H7 (cell line): Measurements from ENCODE around the gene CSRP1. TPM values are rescaled to one million over a fixed set of nuclear protein-coding genes. Genes with fewer than 3 reads are reported as not detected.

ENCODE experiments used
- DNase-seq: peaks from one replicate; pipeline ENCODE4 v3.0.0; 2012
- H3K27me3 ChIP-seq: 2 replicates; pipeline ENCODE4 v1.6.0; 2011; ENCODE audit warnings: mild to moderate bottlenecking, low read length; ENCODE audit not compliant: control insufficient read depth, insufficient read depth
- H3K36me3 ChIP-seq: replicated peaks from 2 replicates; pipeline ENCODE4 v1.5.1; 2011; ENCODE audit warnings: low read length; ENCODE audit not compliant: control insufficient read depth, insufficient read depth
- H3K4me3 ChIP-seq: 2 replicates; pipeline ENCODE4 v1.5.1; 2011; ENCODE audit warnings: low read depth, mild to moderate bottlenecking, control low read depth, low read length, moderate library complexity; ENCODE audit not compliant: insufficient read depth
- total RNA-seq: library from RNA; depleted of rRNA; stranded (reverse); fragments of >200 nt; shearing (Covaris generic); gene quantifications from 2 replicates; pipeline ENCODE4 v1.2.3, GENCODE V29; 2014

Gene CSRP1
- total RNA-seq, 1 experiment from 2014 or later: 0.73 TPM

DNA sequence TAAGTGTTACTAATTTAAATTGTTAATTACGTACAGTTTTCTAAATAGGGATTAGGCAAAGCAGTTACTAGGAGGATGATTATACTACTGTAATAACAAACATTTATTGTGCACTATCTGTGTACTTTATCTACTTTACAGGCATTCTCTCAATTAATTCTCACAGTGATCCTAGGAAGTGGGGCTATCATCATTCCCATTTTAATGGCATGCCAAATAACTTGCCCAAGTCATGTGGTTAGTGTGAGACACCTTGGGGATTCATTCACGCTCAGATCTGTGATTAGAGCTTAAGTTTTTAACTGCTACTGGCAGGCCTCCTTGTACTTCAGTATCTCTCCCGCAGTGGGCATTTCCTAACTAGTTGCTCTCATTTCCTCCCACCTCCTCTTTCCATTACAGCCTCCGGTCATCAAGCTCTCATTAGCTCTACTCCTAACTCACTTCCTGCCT lies 49.4 kb downstream of the CSRP1 start:
- H3K27me3 ChIP-seq: no peaks in the 10 kb centered on the region; the same call in 1 of the 2 replicates
- no peak for DNase-seq
- H3K36me3 ChIP-seq: no peaks in the 10 kb centered on the region
- no peak overlapping the region for H3K4me3 ChIP-seq

DNA sequence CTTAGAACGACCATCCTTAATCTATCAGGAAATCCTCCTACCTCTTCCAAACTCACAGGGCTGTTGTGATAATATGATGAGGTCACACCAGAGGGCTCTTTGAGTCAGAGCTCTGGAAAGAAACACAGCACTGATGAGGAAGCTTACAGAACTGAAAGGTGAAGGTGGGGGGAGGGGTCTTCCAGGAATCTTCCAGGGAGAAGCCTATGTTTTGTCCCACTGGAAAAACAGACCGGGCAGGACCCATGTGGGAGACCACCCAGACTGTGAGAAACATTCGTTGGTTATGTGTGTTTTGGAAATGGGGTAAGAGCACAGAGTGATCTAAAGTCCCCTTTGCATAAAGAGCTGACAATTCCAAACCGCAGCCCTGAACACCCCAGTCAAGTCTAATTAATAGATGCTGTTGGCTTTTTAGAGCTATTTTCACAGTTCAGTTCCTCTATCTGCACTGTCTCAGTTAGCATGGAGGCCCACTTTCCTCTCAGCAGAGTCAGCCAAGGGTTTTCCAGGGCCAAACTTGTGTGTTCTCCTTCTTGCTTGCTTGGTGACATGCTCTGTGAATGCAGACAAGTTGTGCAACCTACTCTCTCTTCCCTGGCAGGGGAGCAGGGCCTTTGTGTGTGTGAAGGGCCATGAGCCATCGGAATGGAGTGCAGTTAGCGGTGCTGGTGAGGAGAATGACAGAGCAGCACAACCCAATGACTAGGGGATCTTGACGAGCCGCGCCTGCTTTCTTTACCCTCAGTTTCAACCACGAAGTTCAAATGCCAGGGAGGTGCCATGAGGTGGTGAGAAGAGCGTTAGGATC lies 50.2 kb downstream of the CSRP1 start:
- no peak overlapping the region for H3K4me3 ChIP-seq
- no peak for DNase-seq
- no peaks in the 10 kb centered on the region for H3K36me3 ChIP-seq
- no peaks in the 10 kb centered on the region; the same call in 1 of the 2 replicates for H3K27me3 ChIP-seq

DNA sequence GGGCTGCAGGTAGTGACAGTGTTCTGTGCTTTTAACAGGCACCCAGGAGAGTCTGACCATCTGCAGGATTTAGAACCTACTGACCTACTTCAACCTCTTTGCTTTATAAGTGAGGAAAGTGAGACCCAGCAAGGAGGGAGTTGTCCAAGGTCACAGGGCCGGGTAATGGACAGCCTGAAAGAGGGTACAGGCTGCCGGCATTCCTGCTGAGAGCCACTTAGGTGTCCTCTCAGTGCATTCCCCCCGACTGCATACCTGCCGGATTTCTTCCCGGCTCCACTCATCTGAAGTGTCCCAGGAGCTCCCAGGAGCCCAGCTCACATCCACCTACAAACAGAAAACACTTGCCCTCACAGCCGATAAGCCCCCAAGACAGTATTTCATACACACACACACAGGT lies 51.8 kb downstream of the CSRP1 start:
- no peaks in the 10 kb centered on the region; the same call in 1 of the 2 replicates for H3K27me3 ChIP-seq
- DNase-seq: no peak
- H3K4me3 ChIP-seq: no peak overlapping the region
- H3K36me3 ChIP-seq: no peaks in the 10 kb centered on the region

DNA sequence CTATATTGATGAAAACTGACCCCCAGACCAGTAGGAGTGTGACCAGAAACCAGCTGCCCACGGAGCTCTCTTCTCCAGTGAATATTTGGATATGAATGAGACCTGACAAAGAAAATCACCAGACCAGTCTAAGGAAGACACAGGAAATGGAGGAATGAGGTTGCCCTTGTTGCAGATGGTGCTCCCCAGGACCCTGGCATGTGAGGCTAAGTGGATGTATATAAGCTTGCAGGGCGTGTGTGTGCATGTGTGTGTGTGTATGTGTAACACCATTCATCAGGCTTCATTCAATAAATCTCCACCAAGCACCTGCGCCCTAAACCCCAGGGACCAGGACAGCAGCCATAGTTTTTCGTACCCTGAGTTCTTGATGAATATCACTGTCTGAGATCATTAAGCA lies 52.3 kb downstream of the CSRP1 start:
- H3K27me3 ChIP-seq: no peaks in the 10 kb centered on the region; the same call in 1 of the 2 replicates
- DNase-seq: no peak
- H3K4me3 ChIP-seq: no peak overlapping the region
- H3K36me3 ChIP-seq: no peaks in the 10 kb centered on the region

DNA sequence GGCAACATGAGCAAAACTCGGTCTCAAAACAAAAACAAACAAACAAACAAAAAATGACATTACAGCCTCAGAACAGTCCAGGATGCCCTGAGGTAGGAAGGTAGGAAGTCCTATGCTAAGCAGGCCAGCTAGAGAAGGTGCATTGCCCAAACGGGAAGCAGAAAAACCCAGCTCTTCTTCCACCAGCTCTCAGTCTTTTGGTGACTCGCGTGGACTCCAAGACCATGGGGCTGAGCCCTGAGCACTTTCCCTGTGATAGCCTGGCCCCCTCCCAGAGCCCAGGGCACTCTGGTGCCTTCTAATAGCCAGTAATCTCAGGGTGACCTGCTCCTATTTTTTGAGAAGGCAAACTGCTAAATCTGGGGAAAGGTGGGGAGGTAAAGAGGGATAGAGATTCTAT lies 54.1 kb downstream of the CSRP1 start:
- Histone ChIP-seq H3K4me3 (no peak overlapping the region), H3K36me3 (no peaks in the 10 kb centered on the region), H3K27me3 (no peaks in the 10 kb centered on the region; the same call in 1 of the 2 replicates)
- DNase-seq: no peak

DNA sequence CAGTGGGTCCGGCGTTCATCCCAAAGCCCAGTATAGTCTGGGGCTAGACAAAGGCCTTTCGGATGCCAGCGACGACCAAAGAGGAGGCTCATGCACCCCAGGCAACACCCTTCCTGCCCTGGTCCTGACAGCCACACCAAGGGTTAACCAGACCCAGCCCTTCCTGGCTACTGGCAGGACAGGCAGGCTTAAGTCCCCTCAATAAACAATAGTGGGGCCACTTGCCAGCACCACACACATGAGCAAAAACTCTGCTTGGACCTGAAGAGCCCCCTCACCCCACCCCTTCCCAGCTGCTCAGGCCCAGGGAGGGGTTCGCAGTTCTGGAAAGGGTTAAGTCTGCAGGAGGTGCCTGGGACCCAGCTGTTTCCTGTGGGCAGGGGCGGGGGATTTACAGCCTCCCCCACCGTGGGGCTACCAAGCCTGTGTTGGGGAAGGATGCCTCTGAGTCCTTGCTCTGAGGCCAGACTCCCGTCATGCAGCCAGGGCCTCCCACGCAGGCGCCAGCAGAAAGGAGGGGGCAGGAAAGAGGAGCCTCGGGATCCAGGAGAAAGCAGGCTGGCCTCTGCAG lies 56.1 kb downstream of the CSRP1 start:
- no peak overlapping the region for H3K4me3 ChIP-seq
- no peaks in the 10 kb centered on the region for H3K36me3 ChIP-seq
- DNase-seq: peak; percentile 65
- no peaks in the 10 kb centered on the region; the same call in none of the 2 replicates for H3K27me3 ChIP-seq

DNA sequence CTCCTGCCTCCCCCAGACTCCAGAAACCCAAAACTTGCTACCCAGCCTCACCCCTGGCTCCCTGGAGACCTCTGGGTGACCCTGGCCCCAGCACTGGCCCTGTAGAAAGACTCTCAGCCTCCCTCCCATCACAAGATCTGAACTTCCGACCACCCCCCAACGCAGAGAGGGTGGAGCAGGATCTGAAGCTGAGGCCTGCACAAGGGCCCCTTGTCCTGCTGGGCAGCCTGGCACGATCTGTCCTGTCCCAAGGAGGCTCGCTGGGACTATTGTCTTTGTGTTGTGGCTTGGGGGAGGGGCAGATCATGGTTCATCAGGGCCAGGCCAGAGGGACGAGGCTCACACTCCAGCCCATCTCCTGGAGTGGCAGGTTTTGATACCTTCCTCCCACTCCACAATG lies 57.9 kb downstream of the CSRP1 start:
- H3K4me3 ChIP-seq: no peak overlapping the region
- DNase-seq: peak; percentile 36

DNA sequence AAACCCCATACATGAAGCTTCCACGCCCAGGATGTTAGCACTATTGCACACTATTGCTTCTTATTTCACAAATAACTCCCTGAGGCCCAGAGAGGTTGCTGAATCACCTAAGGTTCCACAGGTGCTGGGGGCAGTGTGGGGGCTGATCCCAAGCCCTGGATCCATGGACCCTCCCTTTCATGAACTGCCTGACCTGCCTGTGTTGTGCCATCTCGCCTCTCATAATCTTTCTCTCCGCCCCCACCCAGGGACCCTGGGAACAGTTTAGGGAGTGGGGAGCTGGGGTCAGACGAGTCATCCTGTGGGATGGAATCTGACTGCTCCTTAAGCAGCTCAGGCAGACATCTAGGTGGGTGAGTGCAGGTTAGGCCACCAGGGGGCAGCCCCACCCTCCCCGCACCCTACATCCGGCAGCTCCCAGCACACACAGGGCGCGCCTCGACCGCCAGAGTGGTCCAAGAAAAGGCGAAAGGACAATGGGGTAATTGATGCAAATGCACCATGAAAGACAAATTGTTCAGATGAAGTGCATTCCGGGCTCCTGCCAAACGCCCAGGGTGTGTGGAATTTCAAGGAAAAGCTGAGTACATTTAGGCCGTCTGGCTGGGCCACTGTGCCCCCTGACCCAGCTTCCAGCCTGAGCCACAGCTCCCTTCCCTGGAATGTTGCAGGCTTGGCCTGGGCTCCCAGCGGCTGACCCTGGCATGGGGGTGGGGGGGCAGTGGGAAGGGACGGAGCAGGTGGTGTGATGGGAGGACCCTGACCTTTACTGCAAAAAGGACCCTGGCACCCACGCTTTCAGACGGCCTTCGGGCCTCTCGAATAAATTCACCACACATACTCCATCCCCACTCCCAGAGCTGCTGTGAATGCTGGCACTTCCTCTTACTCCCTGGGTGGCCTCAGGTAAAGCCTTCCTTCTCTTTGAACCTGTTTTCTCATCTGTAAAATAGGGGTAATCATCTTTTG lies 58.7 kb downstream of the CSRP1 start:
- H3K27me3 ChIP-seq: no peaks in the 10 kb centered on the region; the same call in none of the 2 replicates
- DNase-seq: peak; percentile 93
- H3K36me3 ChIP-seq: no peaks in the 10 kb centered on the region
- H3K4me3 ChIP-seq: no peak overlapping the region

More for the DNA sequence above, 57.9 kb downstream of the CSRP1 start:
- no peaks in the 10 kb centered on the region; the same call in none of the 2 replicates for H3K27me3 ChIP-seq
- H3K36me3 ChIP-seq: no peaks in the 10 kb centered on the region

DNA sequence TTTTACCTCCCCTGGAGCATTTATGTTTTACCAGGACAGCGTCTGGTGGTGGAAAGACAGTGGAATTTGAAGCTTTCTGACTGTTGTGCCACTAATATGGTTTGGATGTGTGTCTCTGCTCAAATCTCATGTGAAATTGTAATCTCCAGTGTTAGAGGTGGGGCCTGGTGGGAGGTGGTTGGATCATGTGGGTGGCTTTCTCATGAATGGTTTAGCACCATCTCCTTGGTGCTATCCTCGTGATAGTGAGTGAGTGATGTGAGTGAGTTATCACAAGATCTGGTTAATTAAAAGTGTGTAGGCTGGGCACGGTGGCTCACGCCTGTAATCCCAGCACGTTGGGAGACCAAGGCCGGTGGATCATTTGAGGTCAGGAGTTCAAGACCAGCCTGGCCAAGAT lies 61.6 kb downstream of the CSRP1 start:
- DNase-seq: no peak
- no peak overlapping the region for H3K4me3 ChIP-seq
- H3K27me3 ChIP-seq: no peaks in the 10 kb centered on the region; the same call in none of the 2 replicates
- no peaks in the 10 kb centered on the region for H3K36me3 ChIP-seq

DNA sequence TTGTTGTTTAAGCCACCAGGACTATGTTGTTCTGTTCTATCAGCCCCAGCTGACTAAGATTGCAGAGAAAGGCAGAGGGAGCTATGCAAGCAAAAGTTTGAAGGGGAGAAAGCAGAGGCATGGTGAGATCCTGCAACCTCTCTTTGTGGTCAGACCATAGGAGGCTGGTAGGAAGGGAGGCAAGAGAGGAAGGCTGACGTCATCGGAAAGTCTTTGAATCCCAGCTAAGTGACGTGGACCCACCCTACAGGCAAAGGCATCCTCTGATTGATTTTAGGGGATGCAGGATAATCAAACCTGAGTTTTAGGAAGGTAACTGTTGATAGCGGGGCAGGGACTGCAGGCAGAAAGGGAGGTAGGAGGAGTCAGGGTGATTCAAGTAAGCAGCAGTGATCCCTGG lies 62.1 kb downstream of the CSRP1 start:
- Histone ChIP-seq H3K27me3 (no peaks in the 10 kb centered on the region; the same call in none of the 2 replicates), H3K4me3 (no peak overlapping the region), H3K36me3 (no peaks in the 10 kb centered on the region)
- DNase-seq: no peak

DNA sequence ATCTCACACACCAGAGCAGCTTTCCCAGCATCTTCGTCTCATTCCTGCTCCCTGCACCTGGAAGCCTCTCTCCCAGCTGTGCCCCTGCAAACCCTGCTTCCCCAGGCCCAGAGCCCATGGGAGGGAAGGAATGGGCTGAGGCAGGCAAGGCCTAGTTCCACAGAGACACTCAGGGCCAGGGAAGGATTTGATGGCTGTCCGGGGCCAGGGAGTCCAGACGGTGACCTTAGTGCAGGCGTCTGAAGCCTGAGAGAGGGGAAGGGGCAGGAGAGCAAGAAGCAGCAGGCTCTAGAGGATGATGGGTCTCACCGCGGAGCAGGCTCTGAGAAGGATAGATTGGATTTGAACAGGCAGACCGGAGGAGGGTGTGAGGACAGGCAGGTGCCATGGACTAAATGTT lies 63.2 kb downstream of the CSRP1 start:
- Histone ChIP-seq H3K4me3 (no peak overlapping the region), H3K27me3 (no peaks in the 10 kb centered on the region; the same call in none of the 2 replicates), H3K36me3 (no peaks in the 10 kb centered on the region)
- DNase-seq: no peak

DNA sequence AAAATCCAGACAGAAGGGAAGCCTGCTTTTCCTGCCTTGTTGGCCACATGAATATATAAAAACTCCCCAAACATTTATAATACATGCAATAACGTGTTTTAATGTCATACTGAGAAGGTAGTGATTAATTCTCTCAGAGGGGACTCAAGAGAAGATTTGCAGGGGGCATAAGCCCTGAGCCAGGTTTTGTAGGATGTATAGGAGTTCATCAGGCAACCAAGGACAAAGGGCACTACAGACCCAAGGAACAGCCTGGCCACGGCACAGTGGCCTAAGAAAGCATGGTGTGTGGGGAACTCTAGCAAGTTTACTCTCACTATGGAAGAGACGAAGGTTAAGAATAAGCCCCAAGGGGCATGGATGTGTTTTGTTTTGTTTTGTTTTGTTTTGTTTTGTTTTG lies 70.0 kb downstream of the CSRP1 start:
- no peaks in the 10 kb centered on the region for H3K27me3 ChIP-seq
- DNase-seq: no peak
- H3K36me3 ChIP-seq: no peaks in the 10 kb centered on the region
- H3K4me3 ChIP-seq: no peak overlapping the region

DNA sequence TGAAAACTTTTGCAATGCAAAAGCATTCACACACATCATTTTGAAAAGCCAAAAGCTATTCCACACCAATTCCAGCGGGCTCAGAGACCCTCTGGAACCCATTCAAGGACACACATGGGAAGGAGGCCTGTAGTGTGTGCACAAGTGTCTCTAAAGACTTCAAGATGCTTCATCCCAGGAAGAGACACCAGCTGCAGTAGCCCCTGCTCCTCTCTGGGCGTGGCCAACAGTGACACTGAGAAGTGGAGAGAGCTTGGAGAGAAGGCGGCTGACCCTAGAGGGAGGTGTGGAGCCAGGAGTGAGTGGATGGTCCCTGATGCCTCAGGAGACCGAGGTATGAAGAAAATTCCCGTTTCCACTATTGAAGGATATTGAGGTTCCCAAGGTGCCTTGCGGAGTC lies 70.5 kb downstream of the CSRP1 start:
- Histone ChIP-seq H3K27me3 (no peaks in the 10 kb centered on the region), H3K36me3 (no peaks in the 10 kb centered on the region), H3K4me3 (no peak overlapping the region)
- DNase-seq: peak; percentile 81

DNA sequence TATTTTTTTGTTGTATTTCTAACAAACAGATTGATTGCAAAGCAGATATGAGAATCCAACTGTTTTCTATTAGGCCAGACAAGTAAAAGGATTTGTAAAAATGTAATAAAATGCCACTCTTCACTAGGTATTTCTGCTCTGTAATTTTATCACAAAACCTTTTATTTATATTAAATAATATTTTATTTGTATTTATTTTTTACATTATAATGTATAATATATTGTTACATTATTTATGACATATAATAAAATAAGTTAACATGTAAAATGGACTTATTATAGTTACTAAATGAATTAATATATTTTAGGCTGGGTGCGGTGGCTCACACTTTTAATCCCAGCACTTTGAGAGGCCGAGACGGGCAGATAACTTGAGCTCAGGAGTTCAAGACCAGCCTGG lies 72.7 kb downstream of the CSRP1 start:
- H3K27me3 ChIP-seq: no peaks in the 10 kb centered on the region
- no peak overlapping the region for H3K4me3 ChIP-seq
- H3K36me3 ChIP-seq: no peaks in the 10 kb centered on the region
- no peak for DNase-seq
